ENCODE data around the gene AFTPH.

DNA sequence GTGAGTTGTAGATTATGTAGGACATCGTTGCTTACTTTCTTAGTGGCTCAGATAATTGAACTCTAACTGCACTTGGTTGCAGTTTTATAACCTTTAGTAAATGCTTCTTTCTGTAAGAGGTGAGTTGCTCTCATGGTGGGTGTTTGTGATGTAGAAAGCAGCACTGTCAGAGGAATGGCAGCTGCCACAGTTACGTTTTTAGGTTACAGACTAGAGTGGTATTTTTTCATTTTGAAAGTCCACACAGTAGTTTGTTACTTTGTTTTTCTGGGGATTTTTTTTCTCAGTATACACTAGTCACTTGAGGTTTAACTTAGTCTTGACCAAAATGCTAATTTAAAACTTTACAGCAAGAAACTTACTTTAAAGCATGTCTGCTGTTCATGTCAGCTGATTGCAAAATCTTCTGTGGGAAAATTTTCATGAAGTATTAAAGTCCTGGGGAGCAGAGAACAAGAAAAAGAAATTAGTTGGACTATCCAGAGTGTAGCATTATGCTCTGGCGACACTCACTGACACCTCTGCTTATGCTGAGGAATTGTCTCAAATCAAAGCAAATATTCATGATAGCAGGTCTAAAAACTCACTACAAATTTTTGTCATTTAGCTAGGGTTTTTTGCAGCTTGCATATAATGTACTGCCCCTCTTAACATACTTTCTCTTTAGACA is 14.8 kb downstream of the AFTPH start:
- TF ChIP-seq POLR2A (IDR thresholded peaks at IDR 0.05; ENCODE audit: low read depth, low read length) (no peak), POLR2AphosphoS5 (IDR thresholded peaks at IDR 0.05; ENCODE audit: low read depth, low read length) (no peak), SPI1 (IDR thresholded peaks at IDR 0.05; ENCODE audit: low read depth, low read length) (no peak), TAF1 (IDR thresholded peaks at IDR 0.05; ENCODE audit: low read depth, low read length) (no peak), PAX5 (IDR thresholded peaks at IDR 0.05; ENCODE audit: insufficient read depth, low read length, severe bottlenecking) (no peak), POU2F2 (IDR thresholded peaks at IDR 0.05; ENCODE audit: low read depth, low read length) (no peak)

Measured in GM12891 (cell line).